Stimulated activated CD4-positive, alpha-beta T cell treated with anti-CD3 and anti-CD28 coated beads, TNF-alpha, amount 100 ng/mL, for 48 hours (primary cell): Measurements from ENCODE around the gene CPOX.

ENCODE experiments used
- DNase-seq, 3 donors: peaks; one replicate each; pipeline ENCODE4 v3.0.0-alpha.2; 2020; ENCODE audit warnings: low read depth in 3 of 3

Gene CPOX

GRCh38 chr3:98534734-98535133, 58.7 kb downstream of the CPOX start:
- DNase-seq, result no peak

- DNase-seq, result no peak
Measured at GRCh38 chr3:98534168-98534567, 59.2 kb downstream of the CPOX start.

- no peak for DNase-seq
Measured at GRCh38 chr3:98532709-98533571, 60.5 kb downstream of the CPOX start.

- DNase-seq, result no peak
Measured at GRCh38 chr3:98532275-98532637, 61.2 kb downstream of the CPOX start.

- no peak for DNase-seq
Measured at GRCh38 chr3:98531622-98532274, 61.7 kb downstream of the CPOX start, which contains the start of gene GPR15. GPR15 (plus strand) TSS chr3:98531978; CDS start chr3:98532034, 56 bp downstream.

GRCh38 chr3:98530676-98531075, 62.7 kb downstream of the CPOX start:
- no peak for DNase-seq

- DNase-seq, result no peak
Measured at GRCh38 chr3:98529856-98530459, 63.5 kb downstream of the CPOX start.
